Cardiac muscle cell (in vitro differentiated cells and primary cell): ENCODE data around the gene TNFRSF8. TPM values are rescaled to one million over a fixed set of nuclear protein-coding genes. Genes with fewer than 3 reads are reported as not detected.

Experiments used
- DNase-seq, 2 donors: peaks; one replicate each; pipeline versions ENCODE4 v3.0.0 to v3.0.0-alpha.2; 2010 to 2017; ENCODE audit warnings: low read depth in 1 of 2, low spot score in 1 of 2
- H3K27ac ChIP-seq: fragments of 200-600 bp; sonication (generic); 2 replicates; pipeline ENCODE4 v1.5.1; 2016
- H3K27me3 ChIP-seq: fragments of 200-600 bp; sonication (generic); 2 replicates; pipeline ENCODE4 v1.6.0; 2016; ENCODE audit warnings: control low read depth
- H3K36me3 ChIP-seq: fragments of 200-600 bp; sonication (generic); 2 replicates; pipeline ENCODE4 v1.5.1; 2016; ENCODE audit warnings: control low read depth
- H3K4me1 ChIP-seq: fragments of 200-600 bp; sonication (generic); 2 replicates; pipeline ENCODE4 v1.8.1; 2017; ENCODE audit warnings: low read depth, mild to moderate bottlenecking, mixed run types
- H3K4me3 ChIP-seq: fragments of 200-600 bp; sonication (generic); 2 replicates; pipeline ENCODE4 v1.5.1; 2016; ENCODE audit warnings: mild to moderate bottlenecking
- H3K9me3 ChIP-seq: fragments of 200-600 bp; sonication (generic); 2 replicates; pipeline ENCODE4 v1.5.1; 2017; ENCODE audit warnings: low read depth, mild to moderate bottlenecking, control low read depth
- polyA plus RNA-seq: library from polyadenylated mRNA; unstranded; fragments of >200 nt; fragmentation: Nextera tagmentation; extraction: Ambion mirVana; gene quantifications from 2 replicates; pipeline ENCODE4 v1.2.1, GENCODE V29; 2016
- total RNA-seq: library from RNA; depleted of rRNA; stranded (reverse); fragments of >200 nt; gene quantifications from 2 replicates; pipeline ENCODE4 v1.2.3, GENCODE V29; 2016
- TF ChIP-seq, protein P1 (sequence below): IDR thresholded peaks from 2 replicates; pipeline ENCODE4 v1.5.1; 2012; ENCODE audit warnings: low read depth, mild to moderate bottlenecking, low read length

Gene TNFRSF8
- total and polyA plus RNA-seq, 2 experiments from 2014 or later = 0.06 TPM; not detected in 1

GRCh38 chr1:12144236-12144635 lies 81.1 kb downstream of the TNFRSF8 start:
- TF ChIP-seq, protein P1, sequence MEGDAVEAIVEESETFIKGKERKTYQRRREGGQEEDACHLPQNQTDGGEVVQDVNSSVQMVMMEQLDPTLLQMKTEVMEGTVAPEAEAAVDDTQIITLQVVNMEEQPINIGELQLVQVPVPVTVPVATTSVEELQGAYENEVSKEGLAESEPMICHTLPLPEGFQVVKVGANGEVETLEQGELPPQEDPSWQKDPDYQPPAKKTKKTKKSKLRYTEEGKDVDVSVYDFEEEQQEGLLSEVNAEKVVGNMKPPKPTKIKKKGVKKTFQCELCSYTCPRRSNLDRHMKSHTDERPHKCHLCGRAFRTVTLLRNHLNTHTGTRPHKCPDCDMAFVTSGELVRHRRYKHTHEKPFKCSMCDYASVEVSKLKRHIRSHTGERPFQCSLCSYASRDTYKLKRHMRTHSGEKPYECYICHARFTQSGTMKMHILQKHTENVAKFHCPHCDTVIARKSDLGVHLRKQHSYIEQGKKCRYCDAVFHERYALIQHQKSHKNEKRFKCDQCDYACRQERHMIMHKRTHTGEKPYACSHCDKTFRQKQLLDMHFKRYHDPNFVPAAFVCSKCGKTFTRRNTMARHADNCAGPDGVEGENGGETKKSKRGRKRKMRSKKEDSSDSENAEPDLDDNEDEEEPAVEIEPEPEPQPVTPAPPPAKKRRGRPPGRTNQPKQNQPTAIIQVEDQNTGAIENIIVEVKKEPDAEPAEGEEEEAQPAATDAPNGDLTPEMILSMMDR = no peak
- no peaks in the 10 kb centered on the region for H3K4me1 ChIP-seq

DNA sequence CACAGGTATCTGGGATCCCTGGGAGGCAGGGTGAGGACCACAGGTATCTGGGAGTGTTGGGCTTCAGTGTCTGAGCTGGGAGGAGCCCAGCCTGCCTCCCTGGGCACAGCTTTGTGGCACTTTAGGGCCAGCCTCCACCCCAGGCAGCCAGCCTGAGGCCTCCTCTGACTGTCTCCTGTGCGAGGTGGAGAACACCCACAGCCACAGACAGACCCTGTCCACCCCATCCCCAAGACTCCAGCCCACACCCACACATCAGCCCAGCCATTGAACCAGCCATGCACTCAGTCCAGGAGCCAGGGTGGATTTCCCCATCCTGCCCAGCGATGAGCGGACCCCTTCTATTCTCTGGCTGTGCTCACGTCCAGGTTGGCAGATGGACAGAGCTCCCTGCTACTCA lies 81.9 kb downstream of the TNFRSF8 start:
- Histone ChIP-seq H3K9me3 (no peaks in the 10 kb centered on the region), H3K27ac (no peak overlapping the region), H3K36me3 (no peaks in the 10 kb centered on the region), H3K27me3 (no peaks in the 10 kb centered on the region), H3K4me3 (no peak overlapping the region), H3K4me1 (no peaks in the 10 kb centered on the region)
- DNase-seq = no peak
- TF ChIP-seq, protein P1 = no peak

More at GRCh38 chr1:12144236-12144635, 81.1 kb downstream of the TNFRSF8 start:
- no peak for DNase-seq
- H3K9me3 ChIP-seq = no peaks in the 10 kb centered on the region
- no peak overlapping the region for H3K4me3 ChIP-seq
- no peaks in the 10 kb centered on the region for H3K36me3 ChIP-seq
- no peaks in the 10 kb centered on the region for H3K27me3 ChIP-seq
- H3K27ac ChIP-seq = no peak overlapping the region

GRCh38 chr1:12145616-12146342 lies 82.7 kb downstream of the TNFRSF8 start:
- H3K27ac ChIP-seq = no peak overlapping the region
- H3K36me3 ChIP-seq = no peaks in the 10 kb centered on the region
- H3K4me3 ChIP-seq = no peak overlapping the region
- TF ChIP-seq, protein P1 = no peak
- DNase-seq = no peak
- H3K9me3 ChIP-seq = no peaks in the 10 kb centered on the region
- no peaks in the 10 kb centered on the region for H3K4me1 ChIP-seq
- no peaks in the 10 kb centered on the region for H3K27me3 ChIP-seq

GRCh38 chr1:12146343-12147112 lies 83.4 kb downstream of the TNFRSF8 start:
- TF ChIP-seq, protein P1 = no peak
- Histone ChIP-seq H3K4me1 (no peaks in the 10 kb centered on the region), H3K27ac (no peak overlapping the region), H3K9me3 (no peaks in the 10 kb centered on the region), H3K4me3 (no peak overlapping the region), H3K27me3 (no peaks in the 10 kb centered on the region), H3K36me3 (no peaks in the 10 kb centered on the region)
- no peak for DNase-seq

DNA sequence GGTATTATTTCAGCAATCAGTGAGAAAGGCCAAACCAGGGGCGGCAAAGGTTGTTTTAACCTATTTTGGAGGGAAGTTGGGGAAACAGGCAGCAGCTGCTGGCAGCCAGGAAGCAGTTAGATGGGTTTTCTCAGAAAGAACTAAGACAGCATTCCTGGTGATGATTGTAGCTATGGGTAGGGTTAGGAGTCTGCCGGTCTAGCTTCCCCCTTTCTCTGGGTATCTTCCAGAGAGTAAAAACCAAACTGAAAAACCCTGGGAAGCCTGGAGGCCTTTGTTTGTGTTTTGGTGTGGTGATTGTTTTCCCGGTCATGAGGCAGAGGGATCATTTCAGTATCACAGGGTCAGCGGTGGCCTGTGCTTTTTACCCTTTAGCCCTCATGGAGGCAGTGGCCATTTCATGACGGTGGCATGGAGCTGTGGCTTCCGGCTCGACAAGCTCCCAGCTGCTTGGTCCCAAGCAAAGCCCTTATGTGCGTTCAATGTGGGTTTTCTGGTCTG lies 84.1 kb downstream of the TNFRSF8 start:
- Histone ChIP-seq H3K36me3 (no peaks in the 10 kb centered on the region), H3K4me1 (no peaks in the 10 kb centered on the region), H3K27ac (no peak overlapping the region), H3K4me3 (no peak overlapping the region), H3K9me3 (no peaks in the 10 kb centered on the region), H3K27me3 (no peaks in the 10 kb centered on the region)
- TF ChIP-seq, protein P1 = no peak
- no peak for DNase-seq
